ENCODE results near the gene KIF1C. TPM values are rescaled to one million over a fixed set of nuclear protein-coding genes. Genes with fewer than 3 reads are reported as not detected.
A peak's percentile ranks its signal among the peaks of the same experiment; 100 is the strongest.

KIF1C gene
- total and polyA plus RNA-seq, 9 of the 15 experiments (the other 6 are each of a cell fraction or from before 2014, with no cell fraction given) = 0.38 to 68.4 (median 25.1) TPM

- TSS peak; percentile 71 for BruUV-seq (replicated peaks)
- Histone ChIP-seq H3K4me1 (replicated peaks in 1 of 2; ENCODE audit: control insufficient read depth in 2 of 2, insufficient read depth in 2 of 2, low read length in 2 of 2) (peaks cover 7 to 15% of the 10 kb centered on the region in 2 experiments; a peak in 4 of 5 replicates), H2AFZ (ENCODE audit: low read depth, low read length) (no peak overlapping the region), H4K20me1 (replicated peaks; ENCODE audit: control insufficient read depth, insufficient read depth, low read length) (no peaks in the 10 kb centered on the region), H3K36me3 (ENCODE audit: control insufficient read depth, insufficient read depth, low read length) (no peaks in the 10 kb centered on the region; the same call in 2 of the 3 replicates), H3K79me2 (ENCODE audit: control insufficient read depth, insufficient read depth, low read length) (no peaks in the 10 kb centered on the region), H3K9me3 (replicated peaks; ENCODE audit: control insufficient read depth, insufficient read depth, low read depth, low read length) (no peaks in the 10 kb centered on the region), H3K9me1 (ENCODE audit: control insufficient read depth, insufficient read depth, low read length) (no peaks in the 10 kb centered on the region), H3K27me3 (ENCODE audit: control insufficient read depth in 2 of 2, insufficient read depth in 2 of 2, low read length in 2 of 2) (no peaks in the 10 kb centered on the region), H3K4me2 (ENCODE audit: insufficient read depth, low read length) (no peak overlapping the region; the same call in 1 of the 2 replicates), H3K4me3 (no peak overlapping the region), H3K9ac (ENCODE audit: insufficient read depth in 1 of 2, low read depth in 2 of 2, low read length in 2 of 2) (peak overlapping the region in 1 of 2 experiments; percentile 41; a peak in 1 of 4 replicates), H3K27ac (ENCODE audit: extremely low read depth, low read depth, low read length) (no peak overlapping the region)
- FAIRE-seq (no peak), ATAC-seq (peak; percentile 25; the same call in 2 of the 3 replicates), DNase-seq (ENCODE audit: extremely low read depth in 1 of 4, low spot score in 3 of 4) (no peak)
- 68% methylated on average over 9 of the region's 18 CpGs for WGBS (ENCODE audit: insufficient coverage, low coverage, missing lambda C conversion rate)
- POLR2A ChIA-PET = interaction anchor here (1.2 kb wide), 1 partner anchor 8 kb away, joined by 7 read pairs; the partner anchor contains the start of gene ENO3
- CTCF ChIA-PET (ENCODE audit: low intra/inter-chr PET ratio) = no interaction called here
- TF ChIP-seq CBFB (CRISPR knock-in tag; IDR thresholded peaks at IDR 0.05) = no peak
- TF ChIP-seq SMARCE1 (IDR thresholded peaks at IDR 0.05) = no peak
- TF ChIP-seq PRDM10 (IDR thresholded peaks at IDR 0.05; ENCODE audit: partially characterized antibody) = no peak
- peak; percentile 39; the same call in 1 of the 2 replicates for TF ChIP-seq RBFOX2 (IDR thresholded peaks at IDR 0.05; ENCODE audit: low read depth, low read length)
- TF ChIP-seq CEBPZ (IDR thresholded peaks at IDR 0.05; ENCODE audit: borderline replicate concordance, low read depth, low read length) = no peak
- peak; percentile 44; the same call in 1 of the 2 replicates for TF ChIP-seq POLR2G (IDR thresholded peaks at IDR 0.05; ENCODE audit: low read depth, low read length)
- TF ChIP-seq ZFX (CRISPR knock-in tag; IDR thresholded peaks at IDR 0.05) = peak; percentile 1; the same call in 1 of the 2 replicates
- TF ChIP-seq ZBTB12 (CRISPR knock-in tag; IDR thresholded peaks at IDR 0.05) = no peak
- no peak for TF ChIP-seq MXI1 (IDR thresholded peaks at IDR 0.05; ENCODE audit: low read depth, low read length)
- in situ Hi-C loops (cut with MboI) (no loop called here), intact Hi-C loops (cut with micrococcal nuclease) (no loop called here)
These were observed 38.3 kb upstream of the KIF1C start for GRCh38 chr17:4959261-4959965.

Data from K562 (cell line).